Breast epithelium (tissue), 4 donors: ENCODE measurements around the gene DLK1. TPM values are rescaled to one million over a fixed set of nuclear protein-coding genes. Genes with fewer than 3 reads are reported as not detected.

Experiments
- DNase-seq, 2 donors: peaks; one replicate each; pipeline ENCODE4 v3.0.0-alpha.2; 2019; ENCODE audit warnings: low spot score in 2 of 2
- H3K27ac ChIP-seq, 2 donors: fragments of 200-600 bp; sonication (generic) in 1 of 2; one replicate each; pipeline ENCODE4 v1.5.1; 2016 to 2019; ENCODE audit warnings: mild to moderate bottlenecking in 1 of 2
- H3K27me3 ChIP-seq, 2 donors: fragments of 200-600 bp; sonication (generic) in 1 of 2; one replicate each; pipeline versions ENCODE4 v1.5.1 to v1.6.0; 2017 to 2019; ENCODE audit warnings: control low read depth in 1 of 2, mild to moderate bottlenecking in 1 of 2
- H3K36me3 ChIP-seq: fragments of 200-600 bp; one replicate; pipeline ENCODE4 v1.5.1; 2019
- H3K4me1 ChIP-seq, 2 donors: fragments of 200-600 bp; sonication (generic); one replicate each; pipeline ENCODE4 v1.5.1; 2016 to 2019; ENCODE audit warnings: control low read depth in 1 of 2
- H3K4me3 ChIP-seq, 3 donors: fragments of 200-600 bp; sonication (generic); 1 replicate in 2 of 3; 2 replicates in 1 of 3; pipeline ENCODE4 v1.5.1; 2016 to 2019; ENCODE audit warnings: mild to moderate bottlenecking in 3 of 3, moderate library complexity in 2 of 3
- H3K9me3 ChIP-seq, 2 donors: fragments of 200-600 bp; sonication (generic) in 1 of 2; one replicate each; pipeline ENCODE4 v1.5.1; 2016 to 2019; ENCODE audit warnings: control low read depth in 1 of 2
- CTCF ChIP-seq, 3 donors: fragments of 450-650 bp; IDR thresholded peaks; one replicate each; pipeline ENCODE4 v1.5.1; 2016 to 2017; ENCODE audit warnings: antibody characterized with exemption in 3 of 3, mild to moderate bottlenecking in 3 of 3, moderate library complexity in 3 of 3
- POLR2A ChIP-seq: fragments of 450-650 bp; IDR thresholded peaks from one replicate; pipeline ENCODE4 v1.6.1; 2016; ENCODE audit warnings: antibody characterized with exemption, mild to moderate bottlenecking, moderate library complexity
- POLR2AphosphoS5 ChIP-seq, 3 donors: sonication (generic); formaldehyde crosslinking; IDR thresholded peaks; one replicate each; pipeline ENCODE4 v1.6.1; 2017; ENCODE audit warnings: antibody characterized with exemption in 3 of 3
- intact Hi-C: fragments of 100-400 bp; cut with DNase I; formaldehyde crosslinking; loops from one replicate; pipeline ENCODE4 v1.15.1; 2023; ENCODE audit warnings: low total_unique reads
- total RNA-seq, 3 donors: library from RNA; depleted of rRNA; stranded (reverse); fragments of >200 nt; gene quantifications; one replicate each; pipeline ENCODE4 v1.1.0, GENCODE V29; 2016

Gene DLK1
- total RNA-seq, 3 donors from 2014 or later = 1.2 to 5.2 TPM; not detected in 1

- no peak overlapping the region for H3K4me3 ChIP-seq
- intact Hi-C loops = no loop called here
- H3K36me3 ChIP-seq = no peaks in the 10 kb centered on the region
- peak in 1 of 2 donors; percentile 37 for DNase-seq
- no peak for TF ChIP-seq POLR2A
- TF ChIP-seq CTCF (IDR thresholded peaks at IDR 0.05) = no peak
- TF ChIP-seq POLR2AphosphoS5 (IDR thresholded peaks at IDR 0.05) = no peak
- H3K27ac ChIP-seq = no peak overlapping the region
- no peaks in the 10 kb centered on the region for H3K4me1 ChIP-seq
- H3K9me3 ChIP-seq = no peaks in the 10 kb centered on the region
- no peaks in the 10 kb centered on the region for H3K27me3 ChIP-seq
Observed at GRCh38 chr14:100748403-100748802, 21.7 kb downstream of the DLK1 start.

GRCh38 chr14:100748944-100749343, 22.3 kb downstream of the DLK1 start:
- intact Hi-C loops = no loop called here
- no peaks in the 10 kb centered on the region for H3K4me1 ChIP-seq
- H3K4me3 ChIP-seq = no peak overlapping the region
- no peaks in the 10 kb centered on the region for H3K9me3 ChIP-seq
- no peak overlapping the region for H3K27ac ChIP-seq
- DNase-seq = no peak
- TF ChIP-seq CTCF (IDR thresholded peaks at IDR 0.05) = no peak
- no peak for TF ChIP-seq POLR2AphosphoS5 (IDR thresholded peaks at IDR 0.05)
- TF ChIP-seq POLR2A = no peak
- H3K36me3 ChIP-seq = no peaks in the 10 kb centered on the region
- no peaks in the 10 kb centered on the region for H3K27me3 ChIP-seq

GRCh38 chr14:100749967-100750597, 23.4 kb downstream of the DLK1 start:
- Histone ChIP-seq H3K27me3 (no peaks in the 10 kb centered on the region), H3K4me1 (no peaks in the 10 kb centered on the region), H3K9me3 (no peaks in the 10 kb centered on the region), H3K27ac (no peak overlapping the region), H3K4me3 (no peak overlapping the region), H3K36me3 (no peaks in the 10 kb centered on the region)
- intact Hi-C loops = no loop called here
- TF ChIP-seq POLR2AphosphoS5 (IDR thresholded peaks at IDR 0.05) (no peak), POLR2A (no peak), CTCF (IDR thresholded peaks at IDR 0.05) (no peak)
- no peak for DNase-seq

- H3K9me3 ChIP-seq = no peaks in the 10 kb centered on the region
- no peaks in the 10 kb centered on the region for H3K27me3 ChIP-seq
- H3K4me3 ChIP-seq = no peak overlapping the region
- no peaks in the 10 kb centered on the region for H3K36me3 ChIP-seq
- intact Hi-C loops = no loop called here
- no peak overlapping the region for H3K27ac ChIP-seq
- no peak for DNase-seq
- no peaks in the 10 kb centered on the region for H3K4me1 ChIP-seq
- TF ChIP-seq POLR2A (no peak), CTCF (IDR thresholded peaks at IDR 0.05) (no peak), POLR2AphosphoS5 (IDR thresholded peaks at IDR 0.05) (no peak)
Observed at GRCh38 chr14:100750762-100751699, 24.3 kb downstream of the DLK1 start.

- no peak for TF ChIP-seq POLR2A
- intact Hi-C loops = no loop called here
- Histone ChIP-seq H3K4me3 (no peak overlapping the region), H3K27me3 (no peaks in the 10 kb centered on the region), H3K36me3 (no peaks in the 10 kb centered on the region), H3K4me1 (no peaks in the 10 kb centered on the region), H3K27ac (no peak overlapping the region), H3K9me3 (no peaks in the 10 kb centered on the region)
- no peak for DNase-seq
Observed at GRCh38 chr14:100754020-100754419, 27.3 kb downstream of the DLK1 start.
